C4-2B (cell line): ENCODE data around the gene CCER1.

Source experiments
- H3K27ac ChIP-seq: fragments of 450-650 bp; 2 replicates; pipeline ENCODE4 v1.5.1; 2017
- ZFX ChIP-seq: fragments of 450-650 bp; IDR thresholded peaks from 2 replicates; pipeline ENCODE4 v1.6.1; 2017
- TF ChIP-seq, protein P1 (sequence below): fragments of 450-650 bp; conservative IDR thresholded peaks from 2 replicates; pipeline ENCODE4 v1.5.1; 2017; ENCODE audit warnings: mild to moderate bottlenecking

Gene CCER1

DNA sequence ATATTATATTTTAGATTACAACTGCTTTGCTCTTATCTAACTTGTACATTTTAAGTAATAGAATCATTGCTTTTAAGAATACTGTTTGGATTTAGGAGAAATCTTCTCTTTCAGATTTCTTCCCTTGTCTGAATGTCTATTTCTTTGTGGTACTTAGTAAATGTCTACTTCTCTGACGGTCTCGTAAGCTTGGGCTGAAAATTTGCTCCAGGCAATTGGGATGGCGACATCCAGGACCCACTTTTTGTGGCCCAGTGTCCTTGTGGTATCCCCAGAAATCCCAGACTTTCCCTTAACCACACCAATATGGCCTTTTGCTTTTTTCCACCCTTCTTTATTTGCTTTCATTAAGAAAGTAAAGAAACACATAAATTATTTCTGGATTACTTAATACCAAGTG, 24.0 kb upstream of the CCER1 start:
- no peak overlapping the region for H3K27ac ChIP-seq
- TF ChIP-seq, protein P1, sequence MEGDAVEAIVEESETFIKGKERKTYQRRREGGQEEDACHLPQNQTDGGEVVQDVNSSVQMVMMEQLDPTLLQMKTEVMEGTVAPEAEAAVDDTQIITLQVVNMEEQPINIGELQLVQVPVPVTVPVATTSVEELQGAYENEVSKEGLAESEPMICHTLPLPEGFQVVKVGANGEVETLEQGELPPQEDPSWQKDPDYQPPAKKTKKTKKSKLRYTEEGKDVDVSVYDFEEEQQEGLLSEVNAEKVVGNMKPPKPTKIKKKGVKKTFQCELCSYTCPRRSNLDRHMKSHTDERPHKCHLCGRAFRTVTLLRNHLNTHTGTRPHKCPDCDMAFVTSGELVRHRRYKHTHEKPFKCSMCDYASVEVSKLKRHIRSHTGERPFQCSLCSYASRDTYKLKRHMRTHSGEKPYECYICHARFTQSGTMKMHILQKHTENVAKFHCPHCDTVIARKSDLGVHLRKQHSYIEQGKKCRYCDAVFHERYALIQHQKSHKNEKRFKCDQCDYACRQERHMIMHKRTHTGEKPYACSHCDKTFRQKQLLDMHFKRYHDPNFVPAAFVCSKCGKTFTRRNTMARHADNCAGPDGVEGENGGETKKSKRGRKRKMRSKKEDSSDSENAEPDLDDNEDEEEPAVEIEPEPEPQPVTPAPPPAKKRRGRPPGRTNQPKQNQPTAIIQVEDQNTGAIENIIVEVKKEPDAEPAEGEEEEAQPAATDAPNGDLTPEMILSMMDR, result no peak
- TF ChIP-seq ZFX, result no peak

DNA sequence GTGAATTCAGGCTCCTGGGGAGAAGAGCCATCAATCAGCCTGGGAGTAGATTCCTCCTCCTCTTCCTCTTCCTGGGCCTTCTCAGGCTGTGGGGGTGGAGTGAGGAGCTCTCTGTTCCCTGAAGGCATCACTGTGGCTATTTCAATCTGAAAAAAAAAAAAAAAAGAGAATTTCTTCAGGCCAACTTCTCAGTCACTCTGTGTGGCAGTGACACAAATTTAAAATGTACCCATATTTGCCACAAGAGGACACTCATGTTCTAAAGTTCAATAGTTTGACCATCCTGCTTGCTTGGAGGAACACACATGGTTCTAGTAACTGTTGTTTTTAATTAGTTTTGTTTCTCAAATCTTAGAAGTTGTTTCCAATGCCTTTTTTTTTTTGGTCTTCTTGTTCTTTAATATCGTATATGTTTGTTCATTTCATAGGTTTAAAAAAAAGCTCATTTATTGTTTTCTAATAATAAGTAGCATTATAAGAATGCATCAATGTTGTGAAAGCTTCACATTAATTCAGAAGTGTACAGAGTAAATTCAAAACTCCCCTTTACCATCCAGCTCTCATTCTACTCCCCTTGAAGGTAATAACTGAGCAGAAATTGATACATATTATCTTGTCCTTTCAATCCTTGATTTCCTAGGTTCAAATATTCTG, 23.3 kb upstream of the CCER1 start:
- H3K27ac ChIP-seq, result no peak overlapping the region
- TF ChIP-seq, protein P1, result peak; percentile 82
- TF ChIP-seq ZFX, result no peak

DNA sequence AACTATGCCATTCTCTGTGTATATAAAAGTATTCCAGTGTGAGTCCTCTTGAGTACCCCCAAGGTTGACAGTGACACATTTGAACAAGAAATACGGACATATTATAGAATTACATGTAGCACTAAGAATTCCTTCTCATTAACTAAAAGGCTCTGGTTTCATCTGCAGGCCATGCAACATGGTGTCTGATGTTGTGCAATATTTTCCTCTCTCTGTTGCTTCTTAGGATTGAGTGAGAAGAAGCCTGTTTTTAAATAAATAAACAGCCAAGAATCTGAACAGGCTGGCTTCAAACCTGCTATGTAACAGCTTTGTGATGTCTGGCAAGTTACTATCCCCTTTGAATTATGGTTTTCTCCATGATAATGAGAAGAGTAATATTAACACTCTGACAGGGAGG, 22.2 kb upstream of the CCER1 start:
- TF ChIP-seq, protein P1, result no peak
- no peak for TF ChIP-seq ZFX
- H3K27ac ChIP-seq, result no peak overlapping the region

DNA sequence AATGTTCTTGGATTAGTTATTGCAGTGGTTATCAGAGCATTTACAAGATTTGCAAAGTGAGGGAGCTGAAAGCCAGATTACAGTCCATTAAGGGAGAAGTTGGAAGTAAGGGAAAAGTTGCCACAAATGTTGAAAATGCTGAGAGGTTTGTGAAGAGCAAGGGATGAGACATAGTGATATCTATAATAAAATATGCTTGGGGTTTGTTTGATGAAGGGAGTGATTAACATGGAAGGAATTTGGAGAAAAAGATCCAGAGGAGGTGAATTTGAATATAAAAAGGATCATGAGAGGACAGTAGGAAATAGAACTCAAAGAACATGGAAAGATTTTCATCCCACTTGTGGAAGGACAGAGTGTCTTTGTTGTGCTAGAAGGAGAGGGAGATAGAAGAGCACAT, 19.3 kb upstream of the CCER1 start:
- TF ChIP-seq ZFX, result no peak
- TF ChIP-seq, protein P1, result no peak
- no peak overlapping the region for H3K27ac ChIP-seq

DNA sequence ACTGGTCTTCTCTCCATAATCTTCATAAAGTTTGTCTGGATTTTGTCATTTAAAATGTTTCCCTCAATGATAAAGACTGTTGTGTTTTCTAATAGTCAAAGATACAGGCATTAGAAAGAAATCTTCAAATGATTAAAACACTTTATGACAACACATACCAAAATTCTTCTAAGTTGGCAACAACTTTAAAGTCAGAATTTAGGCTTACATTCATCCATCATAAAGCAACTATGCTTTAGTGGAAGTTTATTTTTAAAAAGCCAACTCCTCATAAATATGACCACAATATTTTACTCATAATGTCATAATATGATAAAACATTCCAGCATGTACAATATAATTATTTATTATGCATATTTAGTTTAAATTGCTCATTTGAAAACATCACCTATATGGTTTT, 17.2 kb upstream of the CCER1 start:
- no peak for TF ChIP-seq ZFX
- TF ChIP-seq, protein P1, result no peak
- H3K27ac ChIP-seq, result no peak overlapping the region

DNA sequence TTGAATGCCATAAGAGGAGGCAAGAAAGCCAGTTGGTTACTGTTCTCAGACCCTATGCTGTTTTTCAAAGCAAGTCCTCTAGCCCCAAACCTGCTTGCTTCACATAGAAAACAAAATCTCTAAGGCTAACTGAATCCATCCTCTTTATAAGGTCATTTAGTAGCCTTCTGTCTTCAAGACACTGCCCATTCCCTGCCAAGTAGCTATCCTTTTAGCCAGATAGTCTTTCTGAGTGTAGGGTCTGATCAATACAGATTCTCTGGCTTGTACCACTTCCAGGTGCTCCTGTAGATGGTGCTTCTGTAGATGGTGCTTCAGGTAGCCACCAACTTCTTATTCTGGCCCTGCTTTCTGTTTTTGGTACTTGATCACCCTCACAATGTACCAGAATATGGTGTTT, 15.9 kb upstream of the CCER1 start:
- H3K27ac ChIP-seq, result no peak overlapping the region
- TF ChIP-seq ZFX, result no peak
- TF ChIP-seq, protein P1, result no peak

DNA sequence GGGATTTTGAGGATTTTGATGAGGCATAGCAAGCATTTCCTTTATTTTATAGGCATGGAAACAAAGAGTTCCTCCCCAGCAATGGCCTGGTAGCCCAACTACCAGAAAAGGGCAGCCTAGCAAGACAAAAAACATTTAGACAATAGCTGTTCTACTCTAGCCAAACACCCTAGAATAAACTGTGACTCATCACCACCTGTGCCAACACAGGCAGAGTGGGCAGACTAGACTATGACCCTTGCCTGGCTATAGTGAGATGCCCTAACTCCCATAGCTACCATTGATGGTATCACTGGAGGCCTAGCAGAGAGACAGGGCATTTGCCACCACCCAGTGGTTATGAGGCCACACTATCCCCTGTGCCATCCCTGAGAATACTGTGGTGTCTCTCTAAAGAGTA, 15.5 kb upstream of the CCER1 start:
- no peak for TF ChIP-seq ZFX
- TF ChIP-seq, protein P1, result no peak
- H3K27ac ChIP-seq, result no peak overlapping the region
